NCI-H526 (cell line): ENCODE results near the gene ZNF845.
"Not testable (repeated sequence)": the region's sequence is repeated elsewhere in the genome, so short reads cannot be mapped to it uniquely, and the experiment has no call there.

Experiments used
- DNase-seq, 2 experiments: peaks; one replicate each; lab custom pipeline; 2025; lab: John Stamatoyannopoulos, UW

Gene ZNF845

DNA sequence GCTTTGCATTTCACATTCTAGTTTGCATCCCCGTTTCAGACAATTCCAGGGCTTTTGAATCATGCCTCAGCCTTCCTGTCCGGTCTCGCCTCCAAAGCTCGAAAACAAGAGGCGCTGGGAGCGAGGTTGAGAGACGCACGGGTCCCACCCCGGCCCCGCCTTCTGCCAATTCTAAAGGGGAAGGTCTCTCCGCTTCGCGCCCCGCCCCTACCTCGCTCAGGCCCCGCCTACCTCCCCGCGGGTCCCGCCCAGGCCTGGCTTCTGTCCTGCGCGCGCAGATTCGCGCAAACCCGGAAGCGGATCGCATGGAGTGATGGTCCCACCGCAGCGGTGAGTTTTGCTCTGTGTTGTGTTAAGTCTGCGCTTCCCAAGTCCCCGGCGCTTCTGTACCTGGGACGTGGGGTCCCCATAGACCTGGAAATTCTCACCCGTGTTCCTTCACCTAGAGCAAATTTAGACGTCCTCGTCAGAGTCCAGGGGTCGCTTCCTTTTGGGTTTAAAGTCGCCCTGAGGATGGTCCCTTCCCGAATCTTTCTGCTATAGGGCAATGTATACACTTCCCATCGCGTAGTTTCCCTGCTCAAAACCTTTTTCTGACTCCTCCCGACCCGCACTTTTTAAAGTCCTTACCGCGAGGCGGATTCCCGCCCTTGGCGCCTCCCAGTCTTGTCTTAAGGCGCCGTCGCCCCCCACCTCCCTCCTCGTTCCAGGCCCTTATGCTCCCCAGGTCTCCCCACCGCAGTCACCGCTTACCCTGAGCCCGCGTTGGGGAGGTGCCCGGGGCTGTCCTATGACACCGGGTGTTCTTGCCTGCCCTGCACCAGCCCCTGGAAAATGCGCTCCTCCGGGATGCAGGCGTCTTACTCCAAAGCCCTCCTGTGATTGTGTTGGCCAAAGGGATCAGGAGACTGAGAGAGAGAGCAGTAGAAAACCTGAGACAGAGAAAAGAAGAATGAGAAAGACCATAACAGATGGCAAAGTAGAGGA is at the start of gene ZNF845:
ZNF845 (plus strand) TSS at position 287 of the 987 bp plus-strand sequence. CDS start 7,559 bp downstream, outside the sequence.
- peak; percentile 89 to 98 for DNase-seq

DNA sequence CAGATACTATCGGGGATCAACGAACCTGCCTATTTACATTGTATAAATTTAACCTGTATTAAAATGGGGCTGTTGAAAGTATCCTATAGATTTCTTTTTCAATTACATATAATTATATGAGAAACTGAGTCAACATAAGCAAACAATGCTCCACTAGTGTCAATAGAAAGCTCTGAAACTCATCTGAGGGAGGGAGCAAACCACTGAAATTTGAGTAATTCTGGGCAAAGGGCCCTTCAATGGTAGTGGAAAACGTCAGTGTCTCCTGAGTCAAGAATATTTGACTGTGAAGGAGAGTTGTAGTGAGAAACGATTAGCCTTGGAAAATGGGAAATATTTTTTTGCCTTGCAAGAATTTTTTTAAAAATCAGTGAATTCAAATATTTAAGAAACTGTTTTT is 48.5 kb upstream of the ZNF845 start:
- no peak for DNase-seq

DNA sequence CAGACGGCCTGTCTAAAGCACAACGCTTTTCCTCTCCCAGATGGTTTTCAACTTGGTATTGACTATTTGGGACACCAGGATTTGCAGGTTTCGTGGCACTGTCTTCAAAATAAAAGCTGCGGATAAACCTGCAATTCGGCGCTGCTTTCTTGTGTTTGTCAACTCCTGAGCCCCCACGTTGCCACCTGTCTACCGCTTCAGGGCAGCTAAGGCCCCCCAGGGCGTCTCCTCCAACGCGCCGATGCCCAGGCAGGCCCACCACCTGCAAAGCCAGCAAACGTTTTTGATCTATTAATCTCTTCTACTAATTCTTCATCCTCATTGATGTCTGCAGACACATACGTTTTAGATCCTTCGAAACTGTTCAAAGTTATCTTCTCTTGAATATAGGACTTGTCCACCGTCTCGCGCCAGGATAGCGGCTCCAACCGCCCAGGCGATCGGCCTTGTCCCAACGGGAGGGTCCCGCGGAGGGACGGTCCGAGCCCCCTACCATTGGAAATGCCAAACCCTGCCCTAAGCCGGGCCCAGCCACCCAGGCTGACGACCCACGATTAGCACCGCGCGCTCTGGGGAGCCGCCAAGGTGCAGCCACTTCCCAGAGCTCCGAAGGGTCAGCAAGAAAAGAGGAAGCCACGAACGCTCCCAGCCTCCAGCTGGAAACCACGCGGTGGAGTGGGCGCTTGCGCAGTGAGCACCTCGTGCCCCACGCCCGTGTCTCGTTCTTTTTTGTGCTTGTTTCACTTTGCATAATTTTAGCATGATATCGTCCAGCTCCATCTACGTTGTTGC is 42.6 kb upstream of the ZNF845 start:
- no peak for DNase-seq

DNA sequence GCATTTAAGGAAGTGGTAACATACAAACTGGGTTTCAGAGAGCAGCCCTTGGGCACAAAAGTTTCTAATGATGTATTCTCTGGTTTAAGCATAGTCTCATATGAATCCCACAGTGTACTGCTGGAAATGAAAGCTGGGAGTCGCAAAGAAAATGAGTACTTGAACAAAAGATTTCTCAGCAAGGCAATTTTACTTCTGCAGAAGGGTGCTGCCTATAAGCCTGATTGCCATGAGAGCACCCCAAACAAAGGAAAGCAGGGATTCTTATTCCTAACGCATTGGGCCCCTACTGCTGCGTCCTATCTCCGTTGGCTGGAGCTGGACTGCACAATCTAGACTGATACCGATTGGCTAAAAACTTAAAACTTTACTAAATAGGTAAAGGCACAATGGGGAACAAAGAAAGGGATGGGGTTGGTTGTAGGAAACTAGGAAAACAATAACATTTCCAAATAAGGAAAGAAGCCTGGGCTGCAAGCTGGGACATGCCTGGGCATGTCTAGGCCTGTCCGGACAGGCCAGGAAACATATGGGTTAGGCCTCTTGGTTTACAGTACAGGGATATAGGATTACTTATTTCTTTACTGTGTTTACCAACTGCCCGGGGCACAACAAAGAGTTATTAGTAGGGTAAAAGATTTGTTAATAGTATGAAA is 38.6 kb upstream of the ZNF845 start:
- no peak for DNase-seq

DNA sequence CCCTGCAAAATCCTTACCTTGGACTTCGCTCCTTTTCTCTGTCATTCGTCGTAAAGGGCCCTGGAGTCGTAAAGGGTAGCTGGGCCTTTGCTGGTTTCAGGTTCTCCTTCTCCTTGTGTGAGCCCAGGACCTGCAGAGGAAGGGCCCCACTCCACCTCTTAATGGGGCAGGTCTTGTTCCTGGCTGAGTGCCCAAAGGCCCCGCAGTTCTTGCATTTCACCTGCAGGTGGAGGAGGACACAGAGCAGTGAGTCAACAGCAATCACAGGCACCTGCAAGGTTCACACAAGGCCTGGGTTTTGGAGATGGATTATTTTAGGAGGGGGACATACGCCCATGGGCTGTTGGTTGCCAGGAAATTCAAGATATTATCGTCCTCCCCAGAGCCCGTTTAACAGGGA is 32.2 kb upstream of the ZNF845 start:
- not testable (repeated sequence) for DNase-seq

DNA sequence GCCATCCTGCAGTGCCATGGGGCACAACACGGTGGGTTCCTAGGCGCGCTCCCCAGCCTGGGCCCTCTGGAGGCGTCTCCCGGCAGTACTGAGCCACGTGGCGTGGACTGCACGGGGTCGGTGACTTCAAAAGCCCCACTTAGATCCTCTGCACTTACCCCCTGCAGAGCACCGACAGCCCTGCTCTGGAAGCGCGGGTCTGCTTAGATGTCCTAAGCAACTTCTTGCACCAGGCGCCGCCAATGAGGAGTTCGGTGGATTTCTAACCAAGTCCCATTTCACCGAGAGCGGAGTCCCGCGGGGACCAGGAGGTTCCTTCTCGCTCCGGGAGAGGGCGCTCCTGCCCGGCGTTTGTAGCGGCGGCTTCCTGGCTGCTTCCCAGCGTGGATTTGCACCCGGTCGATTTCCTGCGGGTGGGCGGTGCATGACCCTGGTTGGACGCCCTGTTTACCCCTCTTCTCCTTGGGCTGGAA is 25.2 kb upstream of the ZNF845 start:
- DNase-seq: peak; percentile 20 to 58

DNA sequence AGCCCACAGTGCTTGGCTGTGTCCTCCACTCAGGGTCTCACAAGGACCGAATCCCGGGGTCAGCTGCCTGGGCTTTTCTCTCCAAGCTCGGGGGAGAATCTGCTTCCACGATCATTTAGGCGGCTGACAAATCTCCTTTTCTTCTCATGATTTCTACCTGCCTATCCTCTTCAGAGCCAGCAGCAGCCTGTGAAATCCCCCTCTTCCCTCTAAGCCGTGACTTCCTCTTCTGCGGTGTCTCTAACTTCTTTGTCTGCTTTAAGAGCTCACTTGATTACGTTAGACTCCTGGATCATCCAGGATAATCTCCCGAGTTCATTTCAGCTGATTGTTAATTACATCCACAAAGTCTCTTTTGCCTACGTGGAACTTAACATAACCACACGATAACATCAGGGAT is 22.5 kb upstream of the ZNF845 start:
- no peak for DNase-seq

DNA sequence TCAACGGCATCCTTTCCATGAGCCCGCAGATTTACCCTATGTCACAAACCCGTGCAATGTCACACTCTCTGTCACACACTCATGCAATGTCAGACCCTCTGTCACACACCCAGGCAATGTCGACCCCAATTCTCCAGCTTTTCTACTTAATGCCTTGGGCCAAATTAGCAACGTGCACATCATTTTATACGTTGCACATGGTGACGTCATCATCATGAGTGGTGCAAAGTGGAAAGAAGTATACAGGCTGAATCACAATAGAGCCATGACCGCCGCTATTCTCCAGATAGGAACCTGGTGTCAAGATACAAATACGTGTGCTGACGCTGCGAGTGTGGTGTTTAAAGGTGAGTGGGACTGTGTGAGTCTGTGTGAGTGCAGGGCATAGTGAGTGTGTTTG is 21.7 kb upstream of the ZNF845 start:
- DNase-seq: no peak

DNA sequence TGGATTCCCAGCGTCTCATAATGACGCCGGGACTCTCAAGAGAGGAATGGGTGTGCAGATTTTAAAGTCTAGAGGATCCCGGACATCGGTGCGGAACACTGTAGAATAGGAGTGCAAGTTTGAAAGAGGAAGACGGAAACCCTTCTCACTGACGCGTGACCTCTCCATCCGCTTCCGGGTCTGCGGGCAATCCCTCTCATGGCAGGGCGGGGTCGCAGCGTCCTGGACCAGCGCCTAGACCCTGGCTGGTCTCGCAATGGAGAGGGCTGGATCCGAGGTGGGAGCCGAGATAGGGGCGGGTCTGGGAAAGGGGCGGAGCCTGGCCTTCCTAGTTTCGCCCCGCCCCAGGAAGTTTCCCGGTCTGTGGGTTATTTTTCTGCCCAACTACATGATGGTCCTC is 4.6 kb upstream of the ZNF845 start:
- DNase-seq: peak in 1 of 2 experiments; percentile 7

DNA sequence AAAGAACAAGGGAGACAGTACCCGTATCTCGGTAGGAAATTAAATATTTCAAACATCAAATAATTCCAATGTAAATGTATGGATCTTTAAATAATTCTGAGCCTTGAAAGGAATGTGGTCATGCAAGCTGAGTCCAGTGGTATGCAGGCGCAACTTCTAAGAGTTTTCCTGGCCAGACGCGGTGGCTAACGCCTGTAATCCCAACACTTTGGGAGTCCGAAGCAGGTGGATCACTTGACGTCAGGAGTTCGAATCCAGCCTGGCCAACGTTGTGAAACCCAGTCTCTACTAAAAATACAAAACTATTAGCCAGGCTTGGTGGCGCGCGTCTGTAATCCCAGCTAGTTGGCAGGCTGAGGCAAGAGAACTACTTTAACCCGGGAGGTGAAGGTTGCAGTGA is 1.1 kb upstream of the ZNF845 start:
- no peak for DNase-seq

DNA sequence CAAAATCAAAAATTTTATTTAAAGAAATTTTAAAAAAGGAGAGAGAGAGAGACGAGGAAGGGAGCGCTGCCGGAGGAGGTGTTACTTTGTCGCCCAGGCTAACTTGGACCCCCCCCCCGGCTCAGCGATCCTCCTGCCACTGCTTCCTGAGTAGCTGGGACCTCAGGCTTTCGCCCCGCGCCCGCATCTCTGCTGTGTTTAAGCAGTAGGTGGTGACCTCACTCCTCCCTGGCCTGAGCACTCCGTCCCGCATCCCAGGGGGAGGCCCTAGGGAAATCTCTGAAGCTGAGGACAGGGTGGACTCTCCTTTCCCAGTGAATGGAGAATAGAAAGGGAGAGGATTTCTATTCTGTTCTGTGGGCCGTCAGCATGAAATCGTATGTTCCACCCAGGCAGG is 485 bp upstream of the ZNF845 start:
- DNase-seq: peak in 1 of 2 experiments; percentile 89

DNA sequence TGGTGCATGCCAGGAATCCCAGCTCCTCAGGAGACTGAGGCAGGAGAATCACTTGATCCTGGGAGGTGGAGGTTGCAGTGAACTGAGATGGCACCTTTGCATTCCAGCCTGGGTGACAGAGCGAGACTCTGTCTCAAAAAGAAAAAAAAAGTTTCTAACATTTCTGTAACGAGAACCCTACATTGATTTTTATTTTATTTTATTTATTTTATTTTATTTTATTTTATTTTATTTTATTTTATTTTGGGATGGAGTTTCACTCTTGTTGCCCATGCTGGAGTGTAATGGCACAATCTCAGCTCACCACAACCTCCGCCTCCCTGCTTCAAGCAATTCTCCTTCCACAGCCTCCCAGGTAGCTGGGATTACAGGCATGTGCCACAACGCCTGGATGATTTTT is 10.9 kb downstream of the ZNF845 start:
- DNase-seq: not testable (repeated sequence)

DNA sequence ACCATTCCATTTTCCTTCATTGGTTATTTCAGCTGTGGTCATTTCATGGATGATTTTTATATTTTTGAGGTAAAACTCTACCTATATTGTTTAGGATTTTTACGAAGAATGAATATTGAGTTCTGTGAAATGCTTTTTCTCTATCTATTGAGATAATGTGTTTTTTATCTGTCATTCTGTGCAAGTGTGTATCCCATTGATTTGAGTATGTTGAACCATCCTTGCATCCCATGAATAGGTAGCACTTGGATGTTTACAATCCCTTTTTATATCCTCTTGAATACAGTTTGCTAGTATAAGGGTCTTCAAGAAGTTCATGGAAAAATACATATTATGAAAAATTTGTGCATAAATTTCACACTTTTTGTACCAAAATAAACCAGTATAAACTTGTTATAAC is 22.2 kb downstream of the ZNF845 start:
- no peak for DNase-seq

DNA sequence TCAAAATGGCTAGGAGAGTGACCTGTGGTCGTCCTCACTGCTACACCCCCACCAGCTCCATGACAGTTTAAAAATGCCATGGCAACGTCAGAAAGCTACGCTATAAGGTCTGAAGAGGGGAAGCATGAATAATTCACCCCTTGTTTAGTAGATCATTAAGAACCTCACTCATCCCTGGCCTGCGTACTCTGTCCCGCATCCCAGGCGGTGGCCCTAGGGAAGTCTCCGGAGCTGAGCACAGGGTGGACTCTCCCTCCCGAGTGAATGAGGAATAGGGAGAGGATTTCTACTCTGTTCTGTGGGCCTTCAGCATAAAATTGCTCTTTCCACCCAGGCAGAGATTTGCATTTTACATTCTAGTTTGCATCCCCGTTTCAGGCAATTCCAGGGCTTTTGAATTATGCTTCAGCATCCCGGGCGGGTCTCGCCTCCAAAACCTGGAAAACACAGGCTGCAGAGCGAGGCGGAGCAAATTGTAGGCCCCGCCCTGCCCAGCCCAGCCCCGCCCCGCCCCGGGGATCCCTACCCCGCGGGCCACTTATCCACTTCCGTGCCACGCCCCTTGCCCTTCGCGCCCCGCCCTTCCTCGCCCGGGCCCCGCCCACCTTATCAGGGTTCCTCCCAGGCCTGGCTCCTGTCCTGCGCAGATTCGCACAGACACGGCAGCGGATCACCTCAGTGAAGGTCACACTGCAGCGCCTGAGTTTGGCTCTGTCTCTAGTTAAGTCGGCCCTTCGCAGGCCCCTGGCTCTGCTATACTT is 24.5 kb downstream of the ZNF845 start:
- DNase-seq: peak; percentile 75 to 83

DNA sequence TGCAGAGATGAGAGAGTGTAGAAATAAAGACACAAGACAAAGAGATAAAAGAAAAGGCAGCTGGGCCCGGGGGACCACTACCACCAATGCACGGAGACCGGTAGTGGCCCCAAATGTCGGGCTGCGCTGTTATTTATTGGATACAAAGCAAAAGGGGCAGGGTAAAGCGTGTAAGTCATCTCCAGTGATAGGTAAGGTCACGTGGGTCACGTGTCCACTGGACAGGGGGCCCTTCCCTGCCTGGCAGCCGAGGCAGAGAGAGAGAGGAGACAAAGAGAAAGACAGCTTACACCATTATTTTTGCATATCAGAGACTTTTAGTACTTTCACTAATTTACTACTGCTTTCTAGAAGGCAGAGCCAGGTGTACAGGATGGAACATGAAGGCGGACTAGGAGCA is 26.5 kb downstream of the ZNF845 start:
- not testable (repeated sequence) for DNase-seq

DNA sequence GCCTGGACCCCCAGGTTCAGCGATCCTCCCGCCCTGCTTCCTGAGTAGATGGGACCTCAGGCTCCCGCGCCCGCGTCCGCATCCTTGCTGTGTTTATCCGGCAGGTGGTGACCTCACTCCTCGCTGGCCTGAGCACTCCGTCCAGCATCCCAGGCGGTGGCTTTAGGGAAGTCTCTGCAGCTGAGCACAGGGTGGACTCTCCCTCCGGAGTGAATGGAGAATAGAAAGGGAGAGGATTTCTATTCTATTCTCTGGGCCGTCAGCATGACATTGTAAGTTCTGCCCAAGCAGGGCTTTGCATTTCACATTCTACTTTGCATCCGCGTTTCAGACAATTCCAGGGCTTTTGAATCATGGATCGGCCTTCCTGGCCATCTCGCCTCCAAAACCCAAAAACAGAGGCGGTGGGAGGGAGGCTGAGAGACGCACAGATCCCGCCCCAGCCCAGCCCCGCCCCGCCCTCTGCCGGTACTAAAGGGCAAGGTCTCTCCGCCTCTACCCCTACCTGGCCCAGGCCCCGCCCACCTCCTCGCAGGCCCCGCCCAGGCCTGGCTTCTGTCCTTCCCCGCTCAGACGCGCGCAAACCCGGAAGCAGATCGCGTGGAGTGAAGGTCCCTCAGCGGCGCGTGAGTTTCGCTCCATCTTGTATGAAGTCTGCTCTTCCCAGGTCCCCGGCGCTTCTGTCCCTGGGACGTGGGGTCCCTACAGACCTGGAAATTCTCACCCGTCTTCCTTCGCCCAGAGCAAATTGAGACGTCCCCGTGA is 31.8 kb downstream of the ZNF845 start, which contains the start of gene ZNF525:
ZNF525 (plus strand) TSS at position 572 of the 765 bp plus-strand sequence. CDS start 6,577 bp downstream, outside the sequence.
- DNase-seq: peak; percentile 88 to 97

DNA sequence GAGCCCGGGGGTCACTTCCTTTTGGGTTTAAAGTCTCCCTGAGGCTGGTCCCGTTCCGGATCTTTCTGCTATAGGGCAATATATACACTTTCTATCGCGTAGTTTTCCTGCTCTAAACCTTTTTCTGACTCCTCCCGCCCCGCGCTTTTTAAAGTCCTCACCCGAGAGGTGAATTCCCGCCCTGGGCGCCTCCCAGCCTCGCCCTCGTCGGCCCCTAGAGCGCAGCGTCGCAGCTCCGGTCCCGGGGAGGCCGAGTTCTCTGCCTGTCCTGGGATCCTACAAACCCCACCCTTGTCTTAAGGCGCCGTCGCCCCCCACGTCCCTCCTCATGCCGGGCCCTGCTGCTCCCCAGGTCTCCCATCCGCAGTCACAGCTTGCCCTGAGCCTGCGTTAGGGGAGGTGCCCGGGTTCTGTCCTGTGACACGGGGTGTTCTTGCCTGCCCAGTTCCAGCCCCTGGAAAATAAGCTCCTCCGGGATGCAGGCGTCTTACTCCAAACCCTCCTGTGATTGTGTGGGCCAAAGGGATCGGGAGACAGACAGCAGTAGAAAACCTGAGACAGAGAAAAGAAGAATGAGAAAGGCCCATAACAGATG is 32.4 kb downstream of the ZNF845 start:
- peak in 1 of 2 experiments; percentile 63 for DNase-seq

DNA sequence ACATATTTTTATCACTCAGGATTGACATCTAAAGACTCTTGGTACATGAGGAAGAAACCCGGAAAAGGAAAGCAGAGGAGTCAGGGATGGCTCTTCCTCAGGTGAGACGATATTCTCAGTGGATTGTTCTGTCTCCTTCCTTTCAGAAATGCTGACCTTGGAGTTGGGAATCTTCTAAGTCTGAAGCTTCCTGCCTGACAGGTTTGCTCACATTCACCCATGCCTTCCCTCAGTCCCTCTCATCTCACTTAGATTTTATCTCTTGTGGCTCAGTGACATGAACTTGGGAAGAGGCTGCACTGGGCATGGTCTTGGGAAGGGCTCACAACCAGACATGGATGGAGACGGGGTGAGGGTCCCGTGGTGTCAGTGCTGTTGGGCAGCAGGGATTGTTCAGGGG is 38.6 kb downstream of the ZNF845 start:
- no peak for DNase-seq

DNA sequence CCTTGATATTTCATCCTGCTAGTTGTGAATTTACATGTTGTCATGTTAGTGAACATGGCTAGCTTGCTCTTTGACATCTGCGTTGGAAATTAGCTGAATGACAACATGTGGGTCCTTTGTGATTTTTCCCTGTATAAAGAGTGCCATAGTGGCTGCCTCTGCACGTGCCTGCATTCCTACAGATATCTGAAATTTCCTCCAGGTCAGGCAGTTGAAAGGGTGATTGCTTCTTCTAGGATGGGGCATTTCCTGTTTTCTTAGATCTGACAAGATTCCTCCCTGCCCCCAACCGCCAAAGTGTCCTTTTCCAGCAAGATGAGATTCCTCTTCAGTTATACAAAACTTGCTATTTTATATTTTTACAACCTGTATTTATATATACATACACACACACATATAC is 40.7 kb downstream of the ZNF845 start:
- DNase-seq: no peak

DNA sequence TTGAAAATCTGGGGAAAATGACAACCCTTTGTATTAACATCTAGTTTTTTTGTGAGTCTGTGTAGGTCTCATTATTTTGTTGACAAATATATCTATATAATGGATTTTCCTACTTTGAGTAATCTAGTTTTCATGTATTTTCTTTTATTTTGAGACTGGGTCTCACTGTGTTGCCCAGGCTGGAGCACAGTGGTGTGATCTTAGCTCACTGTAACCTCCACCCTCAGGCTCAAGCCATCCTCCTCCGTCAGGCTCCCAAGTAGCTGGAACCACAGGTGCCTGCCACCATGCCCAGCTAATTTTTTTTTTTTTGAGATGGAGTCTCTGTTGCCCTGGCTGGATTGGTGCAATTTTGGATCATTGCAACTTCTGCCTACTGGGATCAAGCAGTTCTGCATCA is 41.2 kb downstream of the ZNF845 start:
- DNase-seq: no peak
